ENCODE measurements around the gene AK3. TPM values are rescaled to one million over a fixed set of nuclear protein-coding genes. Genes with fewer than 3 reads are reported as not detected.

AK3 gene
- total RNA-seq, 2 experiments from 2014 or later: 19.9 to 20.9 TPM

DNA sequence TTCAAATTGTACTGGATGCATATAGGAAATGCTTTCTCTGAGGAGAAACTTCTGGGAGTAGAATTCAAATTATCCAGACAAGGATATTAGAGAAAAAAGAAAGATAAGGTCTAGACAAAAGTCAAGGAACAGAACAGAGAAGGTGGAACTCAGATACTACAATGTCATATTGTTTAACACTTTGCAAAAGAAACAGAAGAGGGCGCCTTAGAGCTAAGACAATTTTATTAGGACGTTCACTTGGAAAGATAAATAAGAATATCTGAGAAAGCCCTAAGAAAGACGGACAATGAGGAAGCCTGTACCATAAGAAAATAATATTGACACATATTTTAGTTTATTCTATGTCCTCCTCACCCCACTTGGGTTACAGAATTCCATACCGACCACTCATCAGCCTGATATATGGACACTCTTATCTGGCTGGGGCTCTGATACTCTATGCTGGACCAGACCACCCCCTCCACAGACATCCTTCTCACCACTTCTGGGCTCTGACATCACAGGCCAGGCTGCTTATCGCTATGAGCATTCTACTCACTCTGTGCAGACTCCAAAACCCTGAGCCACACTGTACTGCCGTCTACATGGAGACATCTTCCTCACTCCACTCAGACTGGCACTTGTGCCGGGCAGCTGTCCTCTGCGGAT is 9.1 kb upstream of the AK3 start:
- H3K4me3 Mint-ChIP-seq: no peak overlapping the region
- H3K36me3 Mint-ChIP-seq (ENCODE audit: low read depth): no peaks in the 10 kb centered on the region
- H3K27ac ChIP-seq (ENCODE audit: low read depth in 1 of 2, low read length in 2 of 2): no peak overlapping the region
- ChIA-PET CTCF (interaction anchor here (0.7 to 2.4 kb wide), 12 partner anchors 9 to 850 kb away, joined by 3 to 11 read pairs (median 3); partner anchors contain the start of genes AK3, RCL1 and SPATA6L), POLR2A (interaction anchor here (0.5 to 1.2 kb wide), 2 partner anchors 71 to 96 kb away, joined by 3 read pairs; partner anchors contain the start of gene CDC37L1)
- H3K27ac Mint-ChIP-seq: no peak overlapping the region
- H3K9me3 ChIP-seq (ENCODE audit: control insufficient read depth in 1 of 2, insufficient read depth in 1 of 2, low read length in 2 of 2): no peaks in the 10 kb centered on the region
- no peaks in the 10 kb centered on the region for H3K9me3 Mint-ChIP-seq
- no peak overlapping the region for H3K4me3 ChIP-seq (ENCODE audit: low read length)
- intact Hi-C loops (cut with DNase I, micrococcal nuclease): no loop called here
- no peaks in the 10 kb centered on the region for H3K4me1 ChIP-seq (ENCODE audit: insufficient read depth, low read length)
- DNase-seq (peak in 3 of 14 experiments; percentile 51 to 61 (median 59)), ATAC-seq (ENCODE audit: poor library complexity) (peak; percentile 72)
- no peaks in the 10 kb centered on the region for H3K27me3 ChIP-seq (ENCODE audit: control insufficient read depth in 1 of 2, insufficient read depth in 2 of 2, low read length in 2 of 2)
- H3K4me1 Mint-ChIP-seq (ENCODE audit: low read depth): no peaks in the 10 kb centered on the region
- H3K27me3 Mint-ChIP-seq: no peaks in the 10 kb centered on the region
- TF ChIP-seq, protein P1, sequence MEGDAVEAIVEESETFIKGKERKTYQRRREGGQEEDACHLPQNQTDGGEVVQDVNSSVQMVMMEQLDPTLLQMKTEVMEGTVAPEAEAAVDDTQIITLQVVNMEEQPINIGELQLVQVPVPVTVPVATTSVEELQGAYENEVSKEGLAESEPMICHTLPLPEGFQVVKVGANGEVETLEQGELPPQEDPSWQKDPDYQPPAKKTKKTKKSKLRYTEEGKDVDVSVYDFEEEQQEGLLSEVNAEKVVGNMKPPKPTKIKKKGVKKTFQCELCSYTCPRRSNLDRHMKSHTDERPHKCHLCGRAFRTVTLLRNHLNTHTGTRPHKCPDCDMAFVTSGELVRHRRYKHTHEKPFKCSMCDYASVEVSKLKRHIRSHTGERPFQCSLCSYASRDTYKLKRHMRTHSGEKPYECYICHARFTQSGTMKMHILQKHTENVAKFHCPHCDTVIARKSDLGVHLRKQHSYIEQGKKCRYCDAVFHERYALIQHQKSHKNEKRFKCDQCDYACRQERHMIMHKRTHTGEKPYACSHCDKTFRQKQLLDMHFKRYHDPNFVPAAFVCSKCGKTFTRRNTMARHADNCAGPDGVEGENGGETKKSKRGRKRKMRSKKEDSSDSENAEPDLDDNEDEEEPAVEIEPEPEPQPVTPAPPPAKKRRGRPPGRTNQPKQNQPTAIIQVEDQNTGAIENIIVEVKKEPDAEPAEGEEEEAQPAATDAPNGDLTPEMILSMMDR (IDR thresholded peaks at IDR 0.05): peak; percentile 69
- no peaks in the 10 kb centered on the region for H3K36me3 ChIP-seq (ENCODE audit: insufficient read depth, low read length)

DNA sequence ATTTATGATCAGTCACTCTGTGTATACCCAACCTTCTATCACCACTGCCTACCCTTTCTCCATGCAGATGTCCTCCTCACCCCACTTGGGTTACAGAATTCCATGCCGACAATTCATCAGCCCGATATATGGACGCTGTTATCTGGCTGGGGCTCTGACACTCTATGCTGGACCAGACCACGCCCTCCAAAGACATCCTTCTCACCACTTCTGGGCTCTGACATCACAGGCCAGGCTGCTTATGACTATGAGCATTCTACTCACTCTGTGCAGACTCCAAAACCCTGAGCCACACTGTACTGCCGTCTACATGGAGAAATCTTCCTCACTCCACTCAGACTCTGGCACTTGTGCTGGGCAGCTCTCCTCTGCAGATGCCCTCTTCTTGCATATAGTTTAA is 7.6 kb upstream of the AK3 start:
- H3K36me3 ChIP-seq (ENCODE audit: insufficient read depth, low read length): no peaks in the 10 kb centered on the region
- ChIA-PET CTCF (interaction anchor here (2.4 kb wide), 1 partner anchor 7 kb away, joined by 11 read pairs; the partner anchor contains the start of gene AK3), POLR2A (no interaction called here)
- no peak overlapping the region for H3K27ac Mint-ChIP-seq
- no peaks in the 10 kb centered on the region for H3K27me3 Mint-ChIP-seq
- H3K9me3 ChIP-seq (ENCODE audit: control insufficient read depth in 1 of 2, insufficient read depth in 1 of 2, low read length in 2 of 2): no peaks in the 10 kb centered on the region
- H3K4me1 ChIP-seq (ENCODE audit: insufficient read depth, low read length): no peaks in the 10 kb centered on the region
- H3K36me3 Mint-ChIP-seq (ENCODE audit: low read depth): no peaks in the 10 kb centered on the region
- DNase-seq: no peak
- no peak overlapping the region for H3K27ac ChIP-seq (ENCODE audit: low read depth in 1 of 2, low read length in 2 of 2)
- no peak overlapping the region for H3K4me3 ChIP-seq (ENCODE audit: low read length)
- TF ChIP-seq, protein P1 (IDR thresholded peaks at IDR 0.05): no peak
- H3K27me3 ChIP-seq (ENCODE audit: control insufficient read depth in 1 of 2, insufficient read depth in 2 of 2, low read length in 2 of 2): no peaks in the 10 kb centered on the region
- ATAC-seq (ENCODE audit: poor library complexity): no peak
- intact Hi-C loops (cut with DNase I, micrococcal nuclease): loop anchor here (5.0 to 10.0 kb wide), 2 partner anchors 364 to 366 kb away; no protein-coding TSS in a partner anchor
- H3K4me1 Mint-ChIP-seq (ENCODE audit: low read depth): no peaks in the 10 kb centered on the region
- no peak overlapping the region for H3K4me3 Mint-ChIP-seq
- no peaks in the 10 kb centered on the region for H3K9me3 Mint-ChIP-seq

DNA sequence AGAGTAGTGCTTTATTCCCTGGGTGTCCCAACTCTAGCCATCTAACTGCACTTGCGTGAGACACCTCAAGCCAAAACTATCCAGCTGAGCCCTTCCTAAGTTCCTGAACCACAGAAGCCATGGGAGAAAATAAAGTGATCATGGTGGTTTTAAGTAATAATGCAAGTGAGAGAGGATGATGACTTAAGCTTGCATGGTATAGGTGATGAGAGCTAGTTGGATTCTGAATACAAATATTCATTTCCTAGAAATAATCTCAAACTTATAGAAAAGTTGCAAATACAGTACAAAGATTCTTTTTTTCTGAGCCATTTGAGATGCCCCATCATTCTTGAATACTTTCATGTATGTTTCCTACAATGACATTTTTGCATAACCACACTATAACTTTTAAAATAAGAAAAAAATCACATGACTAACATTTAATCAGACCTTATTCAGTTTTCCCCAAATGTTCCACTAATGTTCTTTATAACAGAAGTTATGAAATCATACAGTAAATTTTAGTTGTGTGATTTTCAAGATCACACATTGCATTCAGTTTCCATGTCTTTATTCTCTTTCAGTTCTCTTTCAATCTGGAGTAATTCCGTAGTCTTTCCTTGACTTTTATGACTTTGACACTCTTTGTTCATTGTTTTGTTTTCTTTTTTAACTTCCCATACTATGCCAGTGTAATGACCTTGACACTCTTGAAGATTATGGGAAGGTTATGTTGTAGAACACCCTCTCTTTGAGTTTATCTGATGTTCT is 5.5 kb upstream of the AK3 start:
- Histone ChIP-seq H3K4me3 (ENCODE audit: low read length) (no peak overlapping the region), H3K36me3 (ENCODE audit: insufficient read depth, low read length) (no peaks in the 10 kb centered on the region), H3K27ac (ENCODE audit: low read depth in 1 of 2, low read length in 2 of 2) (no peak overlapping the region), H3K9me3 (ENCODE audit: control insufficient read depth in 1 of 2, insufficient read depth in 1 of 2, low read length in 2 of 2) (no peaks in the 10 kb centered on the region), H3K4me1 (ENCODE audit: insufficient read depth, low read length) (peaks cover 6% of the 10 kb centered on the region), H3K27me3 (ENCODE audit: control insufficient read depth in 1 of 2, insufficient read depth in 2 of 2, low read length in 2 of 2) (no peaks in the 10 kb centered on the region)
- TF ChIP-seq, protein P1 (IDR thresholded peaks at IDR 0.05): no peak
- H3K36me3 Mint-ChIP-seq (ENCODE audit: low read depth): no peaks in the 10 kb centered on the region
- H3K27ac Mint-ChIP-seq: no peak overlapping the region
- H3K4me3 Mint-ChIP-seq: no peak overlapping the region
- DNase-seq (no peak), ATAC-seq (ENCODE audit: poor library complexity) (no peak)
- no peaks in the 10 kb centered on the region for H3K27me3 Mint-ChIP-seq
- peaks cover 6% of the 10 kb centered on the region for H3K4me1 Mint-ChIP-seq (ENCODE audit: low read depth)
- CTCF ChIA-PET: interaction anchor here (0.7 to 1.3 kb wide), 2 partner anchors 13 to 61 kb away, joined by 3 to 4 read pairs; no protein-coding TSS in a partner anchor
- H3K9me3 Mint-ChIP-seq: no peaks in the 10 kb centered on the region
- POLR2A ChIA-PET: interaction anchor here (1.1 kb wide), 1 partner anchor 67 kb away, joined by 3 read pairs; the partner anchor contains the start of gene CDC37L1
- intact Hi-C loops (cut with DNase I, micrococcal nuclease): loop anchor here (5.0 to 10.0 kb wide), 2 partner anchors 362 to 364 kb away; no protein-coding TSS in a partner anchor

All from CD4-positive, alpha-beta T cell (primary cell).